Brain microvascular endothelial cell (primary cell): ENCODE results near the gene RHBDD1.
"Not testable (repeated sequence)": the region's sequence is repeated elsewhere in the genome, so short reads cannot be mapped to it uniquely, and the experiment has no call there.

Experiments used
- DNase-seq: peaks from one replicate; pipeline ENCODE4 v3.0.0-alpha.2; 2020
- H3K27ac ChIP-seq: fragments of 250-450 bp; sonication (Bioruptor Pico); 2 replicates; pipeline ENCODE4 v1.5.1; 2020; ENCODE audit warnings: mild to moderate bottlenecking, moderate library complexity
- H3K27me3 ChIP-seq: fragments of 250-450 bp; sonication (Bioruptor Pico); replicated peaks from 2 replicates; pipeline ENCODE4 v1.5.1; 2020; ENCODE audit warnings: mild to moderate bottlenecking
- H3K36me3 ChIP-seq: fragments of 250-450 bp; sonication (Bioruptor Pico); replicated peaks from 2 replicates; pipeline ENCODE4 v1.5.1; 2020; ENCODE audit warnings: mild to moderate bottlenecking
- H3K4me3 ChIP-seq: 2 replicates; pipeline ENCODE4 v1.5.1; 2011; ENCODE audit warnings: low read depth, mild to moderate bottlenecking, control low read depth, low read length, moderate library complexity
- CTCF ChIP-seq: IDR thresholded peaks from 2 replicates; pipeline ENCODE4 v1.5.1; 2011; ENCODE audit warnings: low read depth, mild to moderate bottlenecking, moderate library complexity, low read length, control low read depth, inconsistent platforms; ENCODE audit errors: missing control alignments
- in situ Hi-C: cut with HindIII; loops from 2 replicates; pipeline ENCODE4 v1.10.0; 2017; ENCODE audit warnings: low sequenced_read_pairs, low pct_ligation_motif_present

RHBDD1 gene

DNA sequence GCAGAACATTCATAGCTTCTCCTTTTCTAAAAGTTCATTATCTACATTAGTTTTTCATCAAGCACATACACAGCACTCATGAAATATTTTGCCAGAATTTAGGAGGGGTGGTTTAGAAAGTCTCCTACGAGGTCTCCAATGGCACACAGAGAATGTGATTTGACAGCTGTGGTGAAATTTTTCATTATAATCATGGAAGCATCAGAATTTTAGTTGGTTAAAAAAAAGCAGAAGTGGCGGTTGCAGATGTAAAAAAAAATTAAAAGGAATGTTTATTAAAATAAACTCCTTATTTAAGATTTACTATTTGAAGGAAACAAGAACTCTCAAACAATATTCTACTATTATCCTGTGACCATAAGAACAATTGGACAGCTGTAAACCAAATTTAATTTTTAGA lies 10.8 kb upstream of the RHBDD1 start:
- Histone ChIP-seq H3K27ac (no peak overlapping the region), H3K36me3 (no peaks in the 10 kb centered on the region), H3K27me3 (no peaks in the 10 kb centered on the region), H3K4me3 (no peak overlapping the region)
- no peak for DNase-seq
- in situ Hi-C loops, result no loop called here
- TF ChIP-seq CTCF, result no peak

GRCh38 chr2:226828191-226828590 lies 7.7 kb upstream of the RHBDD1 start:
- in situ Hi-C loops, result no loop called here
- Histone ChIP-seq H3K27ac (no peak overlapping the region), H3K4me3 (no peak overlapping the region), H3K27me3 (no peaks in the 10 kb centered on the region), H3K36me3 (no peaks in the 10 kb centered on the region)
- no peak for DNase-seq
- TF ChIP-seq CTCF, result no peak

DNA sequence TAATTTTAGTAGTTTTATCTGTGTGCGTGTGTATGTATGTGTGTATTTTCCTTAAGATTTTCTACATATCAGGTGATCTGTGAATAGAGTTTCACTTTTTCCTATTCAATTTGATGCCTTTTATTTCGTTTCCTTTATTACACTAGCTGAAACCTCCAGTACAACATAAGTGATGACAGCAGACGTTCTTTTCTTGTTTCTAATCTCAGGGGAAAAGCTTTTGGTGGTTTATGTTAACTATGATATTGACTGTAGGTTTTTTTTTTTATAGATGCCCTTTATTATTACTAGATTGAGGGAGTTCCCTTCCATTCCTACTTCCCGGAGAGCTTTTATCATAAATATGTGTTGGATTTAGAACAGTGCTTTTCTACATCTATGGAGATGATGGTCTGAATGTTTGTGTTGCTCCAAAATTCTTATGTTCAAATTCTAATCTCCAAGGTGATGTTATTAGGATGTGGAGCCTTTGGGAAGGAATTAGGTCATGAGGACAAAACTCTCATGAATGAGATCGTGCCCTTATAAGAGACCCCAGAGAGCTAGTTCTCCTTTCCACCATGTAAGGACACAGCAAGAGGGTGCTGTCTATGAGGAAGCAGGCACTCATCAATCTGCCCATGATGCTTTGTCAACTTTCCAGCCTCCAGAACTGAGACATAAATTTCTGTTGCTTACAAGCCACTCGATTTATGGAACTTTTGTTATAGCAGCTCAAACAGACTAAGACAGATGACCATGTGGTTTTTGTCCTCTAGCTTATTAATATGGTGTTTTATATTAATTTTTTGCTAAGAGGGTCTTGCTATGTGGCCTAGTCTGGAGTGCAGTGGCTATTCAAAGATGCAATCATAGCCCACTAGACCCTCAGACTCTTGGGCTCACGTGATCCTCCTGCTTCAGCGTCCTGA lies 5.9 kb upstream of the RHBDD1 start:
- no peak overlapping the region for H3K4me3 ChIP-seq

DNA sequence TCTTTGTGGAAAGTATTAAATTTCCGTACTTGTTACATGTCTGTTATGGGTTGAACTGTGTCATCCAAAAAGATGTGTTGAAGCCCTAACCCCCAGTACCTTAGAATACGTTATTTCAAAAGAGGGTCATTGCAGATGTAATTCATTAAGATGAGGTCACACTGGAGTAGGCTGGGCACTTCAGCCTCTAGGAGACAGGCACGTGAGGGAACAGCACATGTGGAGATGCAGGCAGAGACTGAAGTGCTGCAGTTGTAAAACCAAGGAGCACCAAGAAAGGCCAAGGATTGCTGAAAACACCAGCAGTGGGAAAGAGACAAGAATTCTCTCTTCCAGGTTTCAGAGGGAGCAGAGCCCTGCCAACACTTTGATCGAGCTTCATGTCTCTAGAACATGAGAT lies 4.6 kb upstream of the RHBDD1 start:
- in situ Hi-C loops, result no loop called here
- no peak overlapping the region for H3K4me3 ChIP-seq
- no peak for DNase-seq
- H3K27me3 ChIP-seq, result no peaks in the 10 kb centered on the region
- no peak for TF ChIP-seq CTCF
- no peaks in the 10 kb centered on the region for H3K36me3 ChIP-seq
- H3K27ac ChIP-seq, result no peak overlapping the region

More for the DNA sequence above, 5.9 kb upstream of the RHBDD1 start:
- in situ Hi-C loops, result no loop called here
- no peaks in the 10 kb centered on the region for H3K27me3 ChIP-seq
- no peak for TF ChIP-seq CTCF
- no peak overlapping the region for H3K27ac ChIP-seq
- no peak for DNase-seq
- H3K36me3 ChIP-seq, result no peaks in the 10 kb centered on the region

GRCh38 chr2:226832061-226832460 lies 3.8 kb upstream of the RHBDD1 start:
- Histone ChIP-seq H3K27me3 (no peaks in the 10 kb centered on the region), H3K4me3 (no peak overlapping the region), H3K36me3 (no peaks in the 10 kb centered on the region), H3K27ac (no peak overlapping the region)
- no peak for DNase-seq
- no peak for TF ChIP-seq CTCF
- in situ Hi-C loops, result no loop called here

GRCh38 chr2:226834880-226835279 lies 974 bp upstream of the RHBDD1 start:
- in situ Hi-C loops, DNase-seq, H3K27me3 ChIP-seq, H3K27ac ChIP-seq, H3K36me3 ChIP-seq: not testable (repeated sequence)
- peak overlapping the region; percentile 68 for H3K4me3 ChIP-seq
